Activated T-cell treated with anti-CD3 and anti-CD28 coated beads, Interleukin-2, amount 50 U/mL, for 24 hours (primary cell): ENCODE data around the gene ABCA2.

Experiments used
- DNase-seq: peaks from one replicate; pipeline ENCODE4 v3.0.0-alpha.2; 2020
- H3K27ac Mint-ChIP-seq: 2 replicates; pipeline ENCODE4 v1.8.0; 2020; ENCODE audit warnings: mild to moderate bottlenecking, mixed read lengths
- H3K27me3 Mint-ChIP-seq: 2 replicates; pipeline ENCODE4 v1.8.0; 2020; ENCODE audit warnings: mixed read lengths
- H3K36me3 Mint-ChIP-seq: 2 replicates; pipeline ENCODE4 v1.8.0; 2020; ENCODE audit warnings: low read depth, mixed read lengths
- H3K4me1 Mint-ChIP-seq: 2 replicates; pipeline ENCODE4 v1.8.0; 2020; ENCODE audit warnings: low read depth, mixed read lengths
- H3K4me3 Mint-ChIP-seq: 2 replicates; pipeline ENCODE4 v1.8.0; 2020; ENCODE audit warnings: mild to moderate bottlenecking, moderate library complexity, mixed read lengths
- H3K9me3 Mint-ChIP-seq: 2 replicates; pipeline ENCODE4 v1.8.0; 2020; ENCODE audit warnings: mixed read lengths

The ABCA2 gene

GRCh38 chr9:136983656-136984314 lies 44.3 kb downstream of the ABCA2 start:
- DNase-seq = no peak
- Mint-ChIP-seq H3K9me3 (no peaks in the 10 kb centered on the region), H3K4me3 (no peak overlapping the region), H3K36me3 (no peaks in the 10 kb centered on the region), H3K27ac (no peak overlapping the region), H3K27me3 (peaks cover 36% of the 10 kb centered on the region), H3K4me1 (no peaks in the 10 kb centered on the region)

DNA sequence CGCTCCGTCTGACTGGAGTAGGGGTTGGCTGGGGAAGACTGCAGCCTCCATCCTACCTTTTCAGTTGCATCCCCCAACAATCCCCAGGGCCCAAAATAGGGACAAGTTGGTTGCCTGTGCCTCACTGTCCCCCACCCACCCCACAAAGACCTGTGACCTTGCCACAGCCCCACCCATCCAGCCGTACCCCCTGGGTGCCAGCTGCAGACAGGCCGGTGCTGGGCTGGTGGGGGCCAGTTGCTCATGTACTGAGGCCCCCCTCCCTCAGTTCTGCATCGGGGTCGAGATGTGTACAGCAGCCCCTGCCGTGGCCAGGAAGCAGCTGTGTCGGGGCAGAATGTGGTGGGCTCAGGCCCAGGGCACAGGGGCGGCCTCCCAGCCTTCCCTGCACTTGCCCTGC lies 44.9 kb downstream of the ABCA2 start:
- H3K27ac Mint-ChIP-seq = no peak overlapping the region
- no peaks in the 10 kb centered on the region for H3K36me3 Mint-ChIP-seq
- H3K4me1 Mint-ChIP-seq = no peaks in the 10 kb centered on the region
- no peak for DNase-seq
- no peaks in the 10 kb centered on the region for H3K9me3 Mint-ChIP-seq
- peaks cover 36% of the 10 kb centered on the region for H3K27me3 Mint-ChIP-seq
- no peak overlapping the region for H3K4me3 Mint-ChIP-seq

GRCh38 chr9:136982232-136983051 lies 45.6 kb downstream of the ABCA2 start, which contains the start of gene LCNL1:
Gene LCNL1 (plus strand): TSS chr9:136982993. CDS start chr9:136983587, 594 bp downstream.
- H3K4me1 Mint-ChIP-seq = peaks cover under 1% of the 10 kb centered on the region
- H3K27ac Mint-ChIP-seq = no peak within 1 kb of the TSS
- no peaks in the 10 kb centered on the region for H3K36me3 Mint-ChIP-seq
- DNase-seq = no peak
- no peaks in the 10 kb centered on the region for H3K9me3 Mint-ChIP-seq
- peaks cover 33% of the 10 kb centered on the region for H3K27me3 Mint-ChIP-seq
- no peak within 1 kb of the TSS for H3K4me3 Mint-ChIP-seq

GRCh38 chr9:136981588-136982231 lies 46.3 kb downstream of the ABCA2 start:
- H3K4me1 Mint-ChIP-seq = peaks cover 2% of the 10 kb centered on the region

GRCh38 chr9:136980669-136981478 lies 47.2 kb downstream of the ABCA2 start:
- Mint-ChIP-seq H3K27me3 (peaks cover 32% of the 10 kb centered on the region), H3K27ac (no peak overlapping the region), H3K4me3 (no peak overlapping the region), H3K4me1 (peaks cover 7% of the 10 kb centered on the region), H3K9me3 (no peaks in the 10 kb centered on the region), H3K36me3 (no peaks in the 10 kb centered on the region)
- no peak for DNase-seq

More at GRCh38 chr9:136981588-136982231, 46.3 kb downstream of the ABCA2 start:
- Mint-ChIP-seq H3K27ac (no peak overlapping the region), H3K36me3 (no peaks in the 10 kb centered on the region), H3K4me3 (no peak overlapping the region), H3K9me3 (no peaks in the 10 kb centered on the region), H3K27me3 (peaks cover 33% of the 10 kb centered on the region)
- DNase-seq = no peak

- Mint-ChIP-seq H3K9me3 (no peaks in the 10 kb centered on the region), H3K27ac (no peak overlapping the region), H3K27me3 (peaks cover 29% of the 10 kb centered on the region)
These were observed 48.1 kb downstream of the ABCA2 start for GRCh38 chr9:136979769-136980587.

DNA sequence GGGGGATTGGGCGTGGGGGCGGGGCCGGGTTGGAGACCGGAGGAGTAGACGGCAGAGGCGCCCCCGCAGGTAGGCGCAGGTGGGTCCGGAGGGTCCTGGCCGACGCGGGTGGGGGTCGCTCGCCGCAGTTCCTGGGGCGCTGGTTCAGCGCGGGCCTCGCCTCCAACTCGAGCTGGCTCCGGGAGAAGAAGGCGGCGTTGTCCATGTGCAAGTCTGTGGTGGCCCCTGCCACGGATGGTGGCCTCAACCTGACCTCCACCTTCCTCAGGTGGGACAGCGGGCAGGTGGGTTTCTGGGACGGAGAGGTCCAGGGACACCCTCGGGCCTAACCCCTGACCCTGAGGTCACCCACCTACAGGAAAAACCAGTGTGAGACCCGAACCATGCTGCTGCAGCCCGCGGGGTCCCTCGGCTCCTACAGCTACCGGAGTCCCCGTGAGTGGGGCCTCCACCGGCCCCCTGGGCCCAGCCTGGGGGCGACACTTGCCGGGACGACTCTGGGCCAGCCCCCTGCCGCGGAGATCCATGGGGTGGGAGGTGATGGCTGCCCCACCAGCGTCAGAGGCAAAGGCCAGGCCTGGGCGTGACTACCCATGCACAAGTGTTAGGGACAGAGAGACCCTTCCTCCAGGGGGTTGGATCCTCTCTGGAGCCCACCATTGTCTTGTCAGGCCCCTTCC lies 49.0 kb downstream of the ABCA2 start:
- H3K27ac Mint-ChIP-seq = no peak overlapping the region
- DNase-seq = no peak
- H3K36me3 Mint-ChIP-seq = no peaks in the 10 kb centered on the region
- peaks cover 20% of the 10 kb centered on the region for H3K4me1 Mint-ChIP-seq
- H3K4me3 Mint-ChIP-seq = no peak overlapping the region
- no peaks in the 10 kb centered on the region for H3K9me3 Mint-ChIP-seq
- peaks cover 21% of the 10 kb centered on the region for H3K27me3 Mint-ChIP-seq

More at GRCh38 chr9:136979769-136980587, 48.1 kb downstream of the ABCA2 start:
- peaks cover 16% of the 10 kb centered on the region for H3K4me1 Mint-ChIP-seq
- H3K4me3 Mint-ChIP-seq = no peak overlapping the region
- no peak for DNase-seq
- no peaks in the 10 kb centered on the region for H3K36me3 Mint-ChIP-seq

DNA sequence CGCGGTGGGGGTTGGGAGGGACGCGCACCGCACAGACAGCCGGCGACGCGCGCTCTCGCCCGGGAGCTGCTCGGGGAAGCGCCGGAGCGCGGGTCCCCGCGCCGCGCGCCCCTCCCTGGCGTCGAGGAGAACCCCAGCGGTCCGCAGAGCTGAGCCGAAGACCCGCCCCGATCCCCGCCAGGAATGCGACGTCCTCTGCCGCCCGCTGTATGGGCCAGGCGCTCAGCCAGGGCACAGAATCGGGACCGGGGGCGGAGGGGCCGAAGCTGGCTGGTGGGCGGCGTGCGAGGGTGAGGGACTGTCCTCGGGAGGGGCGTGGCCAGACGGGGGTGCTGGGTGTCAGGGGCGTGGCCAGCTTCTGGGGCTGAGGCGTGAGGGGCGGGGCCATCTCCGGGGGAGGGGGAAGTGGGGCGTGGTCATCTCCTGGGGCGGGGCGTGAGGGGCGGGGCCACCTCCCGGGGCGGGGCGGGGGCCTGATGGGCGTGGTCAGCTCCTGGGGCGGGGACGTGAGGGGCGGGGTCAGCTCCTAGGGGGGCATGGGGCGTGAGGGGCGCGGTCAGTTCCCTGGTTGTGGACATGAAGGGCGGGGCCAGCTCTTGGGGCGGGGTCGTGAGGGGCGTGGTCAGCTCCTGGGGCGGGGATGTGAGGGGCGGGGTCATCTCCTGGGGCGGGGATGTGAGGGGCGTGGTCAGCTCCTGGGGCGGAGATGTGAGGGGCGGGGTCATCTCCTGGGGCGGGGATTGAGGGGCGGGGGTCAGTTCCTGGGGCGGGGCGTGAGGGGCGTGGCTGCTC lies 49.8 kb downstream of the ABCA2 start:
- H3K36me3 Mint-ChIP-seq = no peaks in the 10 kb centered on the region
- H3K27me3 Mint-ChIP-seq = peaks cover 13% of the 10 kb centered on the region
- peaks cover 20% of the 10 kb centered on the region for H3K4me1 Mint-ChIP-seq
- H3K9me3 Mint-ChIP-seq = no peaks in the 10 kb centered on the region
- DNase-seq = peak; percentile 78
- H3K27ac Mint-ChIP-seq = no peak overlapping the region
- H3K4me3 Mint-ChIP-seq = no peak overlapping the region

- H3K36me3 Mint-ChIP-seq = no peaks in the 10 kb centered on the region
- H3K4me1 Mint-ChIP-seq = peaks cover 20% of the 10 kb centered on the region
- H3K4me3 Mint-ChIP-seq = no peak overlapping the region
- DNase-seq = no peak
- H3K9me3 Mint-ChIP-seq = no peaks in the 10 kb centered on the region
- peaks cover 8% of the 10 kb centered on the region for H3K27me3 Mint-ChIP-seq
- no peak overlapping the region for H3K27ac Mint-ChIP-seq
These were observed 50.4 kb downstream of the ABCA2 start for GRCh38 chr9:136977649-136978072.

GRCh38 chr9:136977223-136977622 lies 50.8 kb downstream of the ABCA2 start, which contains the start of gene PTGDS:
Gene PTGDS (plus strand): TSS chr9:136977504. CDS start chr9:136977579, 75 bp downstream.
- Mint-ChIP-seq H3K27ac (no peak within 1 kb of the TSS), H3K9me3 (no peaks in the 10 kb centered on the region), H3K4me1 (peaks cover 20% of the 10 kb centered on the region), H3K36me3 (no peaks in the 10 kb centered on the region), H3K4me3 (no peak within 1 kb of the TSS), H3K27me3 (peaks cover 6% of the 10 kb centered on the region)
- DNase-seq = no peak

DNA sequence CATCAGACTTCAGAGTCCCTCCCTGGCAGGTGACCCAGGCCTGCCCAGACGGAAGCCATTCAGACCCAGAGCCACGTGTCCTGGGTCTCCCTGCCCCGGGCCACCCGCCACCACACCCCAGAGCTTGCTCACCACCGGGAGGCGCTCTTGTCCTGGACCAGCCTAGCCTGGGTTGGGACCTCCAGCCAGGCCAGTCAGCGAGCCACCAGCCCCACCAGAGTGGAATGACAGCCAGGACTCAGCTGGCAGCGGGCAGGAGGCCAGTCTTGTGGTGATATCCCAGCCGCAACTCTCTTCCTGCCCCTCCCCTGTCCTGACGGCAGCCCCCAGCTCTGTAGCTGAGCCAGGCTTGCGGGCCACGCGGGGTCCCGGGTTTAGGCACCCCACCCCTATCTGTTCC lies 52.4 kb downstream of the ABCA2 start:
- DNase-seq = peak; percentile 56
- H3K9me3 Mint-ChIP-seq = no peaks in the 10 kb centered on the region
- peaks cover 4% of the 10 kb centered on the region for H3K27me3 Mint-ChIP-seq
- no peaks in the 10 kb centered on the region for H3K36me3 Mint-ChIP-seq
- H3K4me3 Mint-ChIP-seq = no peak overlapping the region
- peak overlapping the region; percentile 23 for H3K27ac Mint-ChIP-seq
- H3K4me1 Mint-ChIP-seq = peaks cover 20% of the 10 kb centered on the region

DNA sequence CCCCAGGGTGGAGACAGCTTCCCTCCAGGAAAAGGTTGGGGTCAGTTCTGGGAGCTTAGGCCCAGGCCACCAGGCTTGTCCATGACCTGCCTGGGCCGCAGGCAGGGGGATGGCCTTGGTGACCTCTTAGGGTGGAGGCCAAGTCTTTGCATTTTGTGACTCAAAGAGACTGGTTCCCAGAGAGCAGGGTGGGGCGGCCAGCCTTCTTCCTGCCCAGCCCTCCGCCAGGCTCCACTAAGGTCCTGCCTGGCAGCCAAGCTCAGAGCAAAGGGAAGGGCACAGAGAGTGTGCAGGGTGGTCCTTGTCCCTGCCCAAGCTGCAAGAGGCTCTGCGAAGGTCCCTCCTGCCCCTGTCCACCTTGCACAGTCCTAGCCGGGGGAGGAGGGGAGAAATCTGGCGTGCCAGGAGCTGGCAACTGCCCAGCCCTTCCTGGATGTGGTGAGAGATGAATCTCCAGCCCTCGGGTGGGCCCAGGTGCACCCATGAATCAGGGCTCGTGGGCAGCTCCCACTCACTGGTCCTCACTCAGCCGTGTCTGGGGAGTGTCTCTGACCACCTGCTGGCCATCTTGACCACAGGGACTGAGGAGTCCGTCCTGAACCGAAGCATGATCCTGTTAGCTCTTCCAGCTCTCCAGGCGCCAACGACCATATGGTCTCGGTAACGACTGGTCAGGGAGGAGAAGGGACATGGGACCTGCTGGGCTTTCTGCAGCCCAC lies 53.1 kb downstream of the ABCA2 start:
- no peak for DNase-seq
- H3K27ac Mint-ChIP-seq = peak overlapping the region; percentile 23
- no peaks in the 10 kb centered on the region for H3K36me3 Mint-ChIP-seq
- H3K4me1 Mint-ChIP-seq = peaks cover 20% of the 10 kb centered on the region
- H3K4me3 Mint-ChIP-seq = no peak overlapping the region
- H3K27me3 Mint-ChIP-seq = peaks cover 4% of the 10 kb centered on the region
- H3K9me3 Mint-ChIP-seq = no peaks in the 10 kb centered on the region
